HepG2 (cell line): ENCODE results near the gene TNFAIP8L3. TPM values are rescaled to one million over a fixed set of nuclear protein-coding genes. Genes with fewer than 3 reads are reported as not detected.
A peak's percentile ranks its signal among the peaks of the same experiment; 100 is the strongest.

Source experiments
- AHDC1 ChIP-seq: sonication (generic); formaldehyde crosslinking; IDR thresholded peaks from 2 replicates; pipeline ENCODE4 v1.5.1; 2020; ENCODE audit warnings: mild to moderate bottlenecking, missing genetic modification reagents, borderline replicate concordance
- ARNTL ChIP-seq: sonication (generic); formaldehyde crosslinking; IDR thresholded peaks from 2 replicates; pipeline ENCODE4 v1.4.0; 2020; ENCODE audit warnings: mild to moderate bottlenecking, missing genetic modification reagents
- ETV5 ChIP-seq: IDR thresholded peaks from 2 replicates; pipeline ENCODE4 v1.6.1; 2018; ENCODE audit warnings: missing biosample characterization, missing genetic modification reagents, inconsistent platforms, borderline replicate concordance
- GATAD2A ChIP-seq: IDR thresholded peaks from 2 replicates; pipeline ENCODE4 v1.6.1; 2016
- KAT7 ChIP-seq: IDR thresholded peaks from 2 replicates; pipeline ENCODE4 v1.6.1; 2018; ENCODE audit warnings: borderline replicate concordance, missing compliant biosample characterization
- MTA1 ChIP-seq: sonication (generic); formaldehyde crosslinking; IDR thresholded peaks from 2 replicates; pipeline ENCODE4 v1.4.0; 2020; ENCODE audit warnings: missing genetic modification reagents, mild to moderate bottlenecking, borderline replicate concordance
- MTF1 ChIP-seq: sonication (generic); formaldehyde crosslinking; IDR thresholded peaks from 2 replicates; pipeline ENCODE4 v1.5.0; 2020; ENCODE audit warnings: missing genetic modification reagents
- NBN ChIP-seq: fragments of 450-650 bp; conservative IDR thresholded peaks from 2 replicates; pipeline ENCODE4 v1.6.1; 2017
- RBM22 ChIP-seq: fragments of 200-400 bp; formaldehyde crosslinking; optimal IDR thresholded peaks from 2 replicates; pipeline ENCODE3; 2017; ENCODE audit warnings: mild to moderate bottlenecking, low read length, moderate library complexity
- TARDBP ChIP-seq: sonication (generic); formaldehyde crosslinking; IDR thresholded peaks from 2 replicates; pipeline ENCODE4 v1.8.0; 2022; ENCODE audit warnings: mild to moderate bottlenecking, missing genetic modification reagents
- TCF12 ChIP-seq, 2 experiments: fragments of 450-650 bp in 1 of 2; sonication (generic) in 1 of 2; formaldehyde crosslinking in 1 of 2; IDR thresholded peaks; 2 replicates each; pipeline versions ENCODE4 v1.6.1 to v1.8.0; 2017 to 2022; ENCODE audit warnings: antibody characterized with exemption in 1 of 2, mild to moderate bottlenecking in 1 of 2, missing genetic modification reagents in 1 of 2, moderate library complexity in 1 of 2
- TCF7 ChIP-seq: sonication (generic); IDR thresholded peaks from 2 replicates; pipeline ENCODE4 v1.6.1; 2016; ENCODE audit warnings: antibody characterized with exemption, low read depth
- TOE1 ChIP-seq: sonication (generic); formaldehyde crosslinking; IDR thresholded peaks from 2 replicates; pipeline ENCODE4 v1.4.0; 2020; ENCODE audit warnings: mild to moderate bottlenecking, missing genetic modification reagents
- XBP1 ChIP-seq: sonication (generic); formaldehyde crosslinking; IDR thresholded peaks from 2 replicates; pipeline ENCODE4 v1.5.0; 2020; ENCODE audit warnings: missing genetic modification reagents
- ZNF143 ChIP-seq: sonication (generic); formaldehyde crosslinking; IDR thresholded peaks from 2 replicates; pipeline ENCODE4 v1.4.0; 2020; ENCODE audit warnings: missing genetic modification reagents
- ZNF770 ChIP-seq: sonication (generic); formaldehyde crosslinking; IDR thresholded peaks from 2 replicates; pipeline ENCODE4 v1.5.0; 2020; ENCODE audit warnings: mild to moderate bottlenecking, missing genetic modification reagents
- polyA plus RNA-seq, 8 experiments: library from polyadenylated mRNA; depleted of rRNA in 3 of 8; stranded (reverse) in 7 of 8; unstranded in 1 of 8; fragments of >200 nt; fragmentation: Illumina TruSeq in 4 of 8; extraction: Trizol in 4 of 8; gene quantifications; 2 replicates each; pipeline versions ENCODE4 v1.2.1 to v1.2.3, GENCODE V29; 2011 to 2016; ENCODE audit warnings: low read depth in 4 of 8, missing spikeins in 1 of 8, mixed read lengths in 1 of 8; ENCODE audit not compliant: insufficient read depth in 1 of 8
- total RNA-seq, 5 experiments: library from RNA; depleted of rRNA; stranded (reverse); fragments of >200 nt; fragmentation: Illumina TruSeq; extraction: Trizol; gene quantifications; 2 replicates each; pipeline ENCODE4 v1.2.3, GENCODE V29; 2016; ENCODE audit warnings: low read depth in 1 of 5
- TF ChIP-seq, protein P1 (sequence below): sonication (generic); formaldehyde crosslinking; IDR thresholded peaks from 2 replicates; pipeline ENCODE4 v1.4.0; 2020; ENCODE audit warnings: mild to moderate bottlenecking, missing genetic modification reagents
- TF ChIP-seq, protein P2 (sequence below): sonication (generic); formaldehyde crosslinking; IDR thresholded peaks from 2 replicates; pipeline ENCODE4 v1.9.0; 2021; ENCODE audit warnings: missing genetic modification reagents, borderline replicate concordance

TNFAIP8L3 gene
- total and polyA plus RNA-seq, 2 of the 13 experiments (the other 11 are each of a cell fraction or from before 2014, with no cell fraction given): 0.15 to 4.0 TPM

GRCh38 chr15:51046799-51047449 lies 47.8 kb downstream of the TNFAIP8L3 start (continued):
- no peak for TF ChIP-seq ETV5 (CRISPR knock-in tag)
- no peak for TF ChIP-seq MTF1 (CRISPR knock-in tag)
- TF ChIP-seq GATAD2A (CRISPR knock-in tag): peak; percentile 63; the same call in 1 of the 2 replicates
- no peak for TF ChIP-seq KAT7 (CRISPR knock-in tag)
- TF ChIP-seq NBN: no peak
- TF ChIP-seq TCF7: no peak
- TF ChIP-seq MTA1 (CRISPR knock-in tag): peak; percentile 63; the same call in 1 of the 2 replicates
- no peak for TF ChIP-seq TCF12 (IDR thresholded peaks at IDR 0.05)
- no peak for TF ChIP-seq TCF12 (CRISPR knock-in tag; IDR thresholded peaks at IDR 0.05)
- TF ChIP-seq TARDBP (CRISPR knock-in tag): peak; percentile 48; the same call in 1 of the 2 replicates
- no peak for TF ChIP-seq ZNF143 (CRISPR knock-in tag)
- no peak for TF ChIP-seq ARNTL
- no peak for TF ChIP-seq ZNF770 (CRISPR knock-in tag)
- TF ChIP-seq, protein P1, sequence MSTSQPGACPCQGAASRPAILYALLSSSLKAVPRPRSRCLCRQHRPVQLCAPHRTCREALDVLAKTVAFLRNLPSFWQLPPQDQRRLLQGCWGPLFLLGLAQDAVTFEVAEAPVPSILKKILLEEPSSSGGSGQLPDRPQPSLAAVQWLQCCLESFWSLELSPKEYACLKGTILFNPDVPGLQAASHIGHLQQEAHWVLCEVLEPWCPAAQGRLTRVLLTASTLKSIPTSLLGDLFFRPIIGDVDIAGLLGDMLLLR (CRISPR knock-in tag): no peak
- TF ChIP-seq RBM22: no peak
- TF ChIP-seq AHDC1 (CRISPR knock-in tag): peak; percentile 44; the same call in 1 of the 2 replicates
- TF ChIP-seq TOE1 (CRISPR knock-in tag): no peak
- TF ChIP-seq XBP1 (CRISPR knock-in tag): no peak
- TF ChIP-seq, protein P2, sequence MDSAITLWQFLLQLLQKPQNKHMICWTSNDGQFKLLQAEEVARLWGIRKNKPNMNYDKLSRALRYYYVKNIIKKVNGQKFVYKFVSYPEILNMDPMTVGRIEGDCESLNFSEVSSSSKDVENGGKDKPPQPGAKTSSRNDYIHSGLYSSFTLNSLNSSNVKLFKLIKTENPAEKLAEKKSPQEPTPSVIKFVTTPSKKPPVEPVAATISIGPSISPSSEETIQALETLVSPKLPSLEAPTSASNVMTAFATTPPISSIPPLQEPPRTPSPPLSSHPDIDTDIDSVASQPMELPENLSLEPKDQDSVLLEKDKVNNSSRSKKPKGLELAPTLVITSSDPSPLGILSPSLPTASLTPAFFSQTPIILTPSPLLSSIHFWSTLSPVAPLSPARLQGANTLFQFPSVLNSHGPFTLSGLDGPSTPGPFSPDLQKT (CRISPR knock-in tag): no peak
